SK-N-SH treated with all-trans-retinoic acid at 6 μM for 48 hours (cell line): Measurements from ENCODE around the gene CCDC167.

Source experiments
- CSDC2 ChIP-seq: fragments of 250-450 bp; sonication (Bioruptor Pico); IDR thresholded peaks from 2 replicates; pipeline ENCODE4 v1.5.0; 2020; ENCODE audit warnings: mild to moderate bottlenecking, moderate library complexity
- OSR1 ChIP-seq: fragments of 250-450 bp; sonication (Bioruptor Pico); IDR thresholded peaks from 2 replicates; pipeline ENCODE4 v1.8.0; 2022; ENCODE audit warnings: moderate library complexity, mild to moderate bottlenecking, inconsistent platforms

DNA sequence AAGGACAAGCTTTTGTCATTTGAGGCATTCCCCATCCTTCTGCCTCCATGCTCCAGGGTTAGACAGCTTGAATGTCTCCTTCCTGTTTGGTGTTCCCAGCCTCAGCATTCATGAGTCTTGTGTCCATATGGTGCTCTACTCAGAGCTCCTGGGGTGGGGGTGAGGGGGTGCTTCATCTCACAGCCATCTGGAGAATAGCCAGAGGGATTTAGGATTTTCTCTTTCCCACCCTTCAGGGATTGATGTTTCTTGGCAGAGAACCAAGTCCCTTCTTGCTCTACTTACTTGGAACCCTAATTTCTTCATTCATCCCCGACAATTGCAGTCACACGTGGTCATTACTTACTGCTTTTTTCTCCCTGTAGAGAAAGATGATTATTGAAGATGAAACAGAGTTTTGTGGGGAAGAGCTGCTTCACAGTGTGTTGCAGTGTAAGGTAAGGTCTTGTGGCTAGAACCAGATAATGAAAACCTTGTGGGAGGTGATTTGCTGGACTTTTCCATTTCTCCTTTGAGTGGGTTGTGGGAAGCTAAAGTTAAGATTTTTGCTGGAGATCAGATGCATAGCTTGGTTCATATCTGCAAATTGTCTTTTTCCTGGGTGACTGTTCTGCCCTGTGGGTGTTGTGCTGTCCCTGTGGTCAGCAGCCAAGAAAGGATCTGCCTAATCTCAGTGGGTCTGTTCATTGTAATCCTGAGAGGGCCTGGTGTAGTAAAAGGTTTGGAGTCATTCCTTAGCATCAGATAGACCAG, 48.1 kb downstream of the CCDC167 start:
- no peak for TF ChIP-seq CSDC2
- TF ChIP-seq OSR1 (CRISPR knock-in tag), result no peak
